ENCODE results near the gene OLFM4.

The OLFM4 gene

GRCh38 chr13:53014495-53015443 is 13.8 kb upstream of the OLFM4 start:
- DNase-seq (ENCODE audit: low spot score), result no peak

- DNase-seq (ENCODE audit: low spot score), result no peak
Measured at GRCh38 chr13:53015971-53016370, 12.6 kb upstream of the OLFM4 start.

- no peak for DNase-seq (ENCODE audit: low spot score)
Measured at GRCh38 chr13:53017433-53017970, 11.1 kb upstream of the OLFM4 start.

GRCh38 chr13:53018690-53019647 is 9.6 kb upstream of the OLFM4 start:
- DNase-seq (ENCODE audit: low spot score), result no peak

GRCh38 chr13:53020764-53021335 is 7.8 kb upstream of the OLFM4 start:
- DNase-seq (ENCODE audit: low spot score), result no peak

GRCh38 chr13:53023246-53023645 is 5.4 kb upstream of the OLFM4 start:
- peak; percentile 52 for DNase-seq (ENCODE audit: low spot score)

GRCh38 chr13:53028063-53028462 is 550 bp upstream of the OLFM4 start:
- no peak for DNase-seq (ENCODE audit: low spot score)

- DNase-seq (ENCODE audit: low spot score), result no peak
Measured at GRCh38 chr13:53032849-53033248, 4.2 kb downstream of the OLFM4 start.

GRCh38 chr13:53038993-53039392 is 10.4 kb downstream of the OLFM4 start:
- no peak for DNase-seq (ENCODE audit: low spot score)

GRCh38 chr13:53041968-53042516 is 13.4 kb downstream of the OLFM4 start:
- DNase-seq (ENCODE audit: low spot score), result no peak

GRCh38 chr13:53042877-53043276 is 14.3 kb downstream of the OLFM4 start:
- no peak for DNase-seq (ENCODE audit: low spot score)

- no peak for DNase-seq (ENCODE audit: low spot score)
Measured at GRCh38 chr13:53043398-53043797, 14.8 kb downstream of the OLFM4 start.

GRCh38 chr13:53045189-53045588 is 16.6 kb downstream of the OLFM4 start:
- DNase-seq (ENCODE audit: low spot score), result no peak

- DNase-seq (ENCODE audit: low spot score), result no peak
Measured at GRCh38 chr13:53048880-53049279, 20.3 kb downstream of the OLFM4 start.

- DNase-seq (ENCODE audit: low spot score), result no peak
Measured at GRCh38 chr13:53050151-53050550, 21.5 kb downstream of the OLFM4 start.

- DNase-seq (ENCODE audit: low spot score), result no peak
Measured at GRCh38 chr13:53052675-53053074, 24.1 kb downstream of the OLFM4 start.

- no peak for DNase-seq (ENCODE audit: low spot score)
Measured at GRCh38 chr13:53054569-53054968, 26.0 kb downstream of the OLFM4 start.

- no peak for DNase-seq (ENCODE audit: low spot score)
Measured at GRCh38 chr13:53058065-53058679, 29.6 kb downstream of the OLFM4 start.

- peak; percentile 15 for DNase-seq (ENCODE audit: low spot score)
Measured at GRCh38 chr13:53060840-53061490, 32.4 kb downstream of the OLFM4 start.

GRCh38 chr13:53064731-53065130 is 36.1 kb downstream of the OLFM4 start:
- no peak for DNase-seq (ENCODE audit: low spot score)

GRCh38 chr13:53066411-53066810 is 37.8 kb downstream of the OLFM4 start:
- DNase-seq (ENCODE audit: low spot score), result no peak
